GM12878 (cell line): ENCODE results near the gene RPL10A. TPM values are rescaled to one million over a fixed set of nuclear protein-coding genes. Genes with fewer than 3 reads are reported as not detected.

Experiments used
- ATAC-seq: fragments of 200-7000 bp; cut with Tn5 transposase; 3 replicates; pipeline ENCODE4 v1.9.1; 2020; ENCODE audit warnings: mild to moderate bottlenecking, moderate library complexity
- BruUV-seq: library from RNA; stranded (reverse); fragments of 400-500 nt; replicated peaks from 2 replicates; lab custom pipeline; 2021; lab: Mats Ljungman, UMichigan
- CTCF ChIA-PET: fragments of 300-600 bp; sonication (Branson Sonifier 250); formaldehyde crosslinking; extraction: SDS; loops from one replicate; lab custom pipeline; 2021; ENCODE audit warnings: inconsistent platforms; lab: Yijun Ruan, JAX
- POLR2A ChIA-PET: fragments of 350-600 bp; formaldehyde crosslinking; extraction: SDS; loops from one replicate; lab custom pipeline; 2021; ENCODE audit warnings: inconsistent platforms; lab: Charles Lee
- RAD21 ChIA-PET: fragments of 300-600 bp; sonication (Branson Sonifier 250); formaldehyde crosslinking; loops from one replicate; lab custom pipeline; 2023; ENCODE audit warnings: antibody characterized with exemption; ENCODE audit not compliant: unreplicated experiment; lab: Charles Lee
- SMC1A ChIA-PET: fragments of 300-600 bp; sonication (Branson Sonifier 250); formaldehyde crosslinking; loops from one replicate; lab custom pipeline; 2023; ENCODE audit not compliant: unreplicated experiment, uncharacterized antibody; lab: Charles Lee
- DNase-seq: peaks from one replicate; pipeline ENCODE4 v3.0.0-alpha.2; 2011; ENCODE audit warnings: low read depth, low spot score
- FAIRE-seq: peaks from 3 replicates; lab custom pipeline; 2011; peaks lifted over from hg19 to GRCh38; lab: Jason Lieb, UNC
- H2AFZ ChIP-seq: 2 replicates; pipeline ENCODE4 v1.6.0; 2011; ENCODE audit warnings: low read depth, low read length, control low read depth; ENCODE audit not compliant: control insufficient read depth
- H3K27ac ChIP-seq: 2 replicates; pipeline ENCODE4 v1.5.1; 2011; ENCODE audit warnings: control low read depth; ENCODE audit not compliant: control insufficient read depth, insufficient read depth
- H3K27me3 ChIP-seq, 2 experiments: replicated peaks in 1 of 2; 2 replicates each; pipeline versions ENCODE4 v1.6.0 to v1.6.1; 2011; ENCODE audit warnings: low read length in 1 of 2; ENCODE audit not compliant: control insufficient read depth in 2 of 2, insufficient read depth in 2 of 2
- H3K36me3 ChIP-seq, 2 experiments: 2 replicates each; pipeline ENCODE4 v1.5.1; 2011; ENCODE audit warnings: low read length in 1 of 2; ENCODE audit not compliant: control insufficient read depth in 2 of 2, insufficient read depth in 2 of 2
- H3K4me1 ChIP-seq: 2 replicates; pipeline ENCODE4 v1.6.1; 2011; ENCODE audit warnings: mild to moderate bottlenecking, low read length, moderate library complexity, mixed read lengths; ENCODE audit not compliant: control insufficient read depth, insufficient read depth
- H3K4me2 ChIP-seq: 2 replicates; pipeline ENCODE4 v1.6.0; 2011; ENCODE audit warnings: control low read depth; ENCODE audit not compliant: control insufficient read depth, insufficient read depth
- H3K4me3 ChIP-seq: fragments of 200-600 bp; sonication (generic); 2 replicates; pipeline ENCODE4 v1.5.1; 2016
- H3K79me2 ChIP-seq: 2 replicates; pipeline ENCODE4 v1.6.0; 2011; ENCODE audit warnings: low read length; ENCODE audit not compliant: control insufficient read depth, insufficient read depth
- H3K9ac ChIP-seq: 2 replicates; pipeline ENCODE4 v1.8.0; 2011; ENCODE audit warnings: low read length, control low read depth, mixed read lengths; ENCODE audit not compliant: control insufficient read depth, insufficient read depth
- H3K9me3 ChIP-seq: replicated peaks from 3 replicates; pipeline ENCODE4 v1.5.1; 2011; ENCODE audit warnings: mild to moderate bottlenecking, low read length; ENCODE audit not compliant: control insufficient read depth, insufficient read depth
- H4K20me1 ChIP-seq: 2 replicates; pipeline ENCODE4 v1.6.0; 2011; ENCODE audit not compliant: control insufficient read depth, insufficient read depth
- CREB1 ChIP-seq: IDR thresholded peaks from 2 replicates; pipeline ENCODE4 v1.6.1; 2012; ENCODE audit warnings: low read depth, mild to moderate bottlenecking, inconsistent platforms
- KDM1A ChIP-seq: fragments of 200-600 bp; sonication (generic); IDR thresholded peaks from 2 replicates; pipeline ENCODE4 v1.6.1; 2016; ENCODE audit warnings: borderline replicate concordance
- NR2F1 ChIP-seq: fragments of 450-650 bp; conservative IDR thresholded peaks from 2 replicates; pipeline ENCODE4 v1.6.1; 2017; ENCODE audit warnings: mild to moderate bottlenecking
- POLR2AphosphoS2 ChIP-seq: IDR thresholded peaks from 2 replicates; pipeline ENCODE4 v1.6.1; 2011; ENCODE audit warnings: low read depth, mild to moderate bottlenecking, low read length, improper control_type of control experiment, moderate library complexity
- WGBS: methylation state at CpG from one replicate; pipeline ENCODE4 v1.1.6; 2016; ENCODE audit warnings: low lambda C conversion rate; ENCODE audit not compliant: insufficient replicate concordance, insufficient coverage; ENCODE audit errors: missing lambda C conversion rate; 5-methylcytosine and 5-hydroxymethylcytosine counted together
- in situ Hi-C: fragments of 300-500 bp; cut with MboI; formaldehyde crosslinking; loops from 9 replicates; pipeline ENCODE4 v1.14.3; 2018; ENCODE audit warnings: mixed read lengths
- intact Hi-C: fragments of 100-400 bp; cut with micrococcal nuclease; formaldehyde crosslinking; loops from one replicate; pipeline ENCODE4 v1.14.2; 2022; ENCODE audit not compliant: unreplicated experiment
- polyA plus RNA-seq, 11 experiments: library from polyadenylated mRNA; depleted of rRNA in 4 of 11; unstranded in 6 of 11; stranded (reverse) in 5 of 11; fragments of >200 nt; fragmentation: Nextera tagmentation in 4 of 11; fragmentation: Illumina TruSeq in 1 of 11; extraction: Ambion mirVana in 4 of 11; extraction: Trizol in 1 of 11; gene quantifications; 1 replicate in 1 of 11; 2 replicates in 10 of 11; pipeline versions ENCODE4 v1.2.1 to v1.2.3, GENCODE V29; 2011 to 2016; ENCODE audit warnings: inconsistent platforms in 2 of 11, missing spikeins in 2 of 11, low read depth in 1 of 11
- total RNA-seq, 4 experiments: library from RNA; depleted of rRNA in 3 of 4; stranded (reverse); fragments of >200 nt in 3 of 4; fragmentation: Illumina TruSeq in 1 of 4; extraction: Trizol in 1 of 4; gene quantifications; 2 replicates each; pipeline versions ENCODE4 v1.2.1 to v1.2.3, GENCODE V29; 2013 to 2021
- TF ChIP-seq, protein P1 (sequence below): fragments of 150-350 bp; IDR thresholded peaks from 2 replicates; pipeline ENCODE4 v1.6.1; 2014; ENCODE audit warnings: mild to moderate bottlenecking, low read depth, low read length
- TF ChIP-seq, protein P2 (sequence below): IDR thresholded peaks from 2 replicates; pipeline ENCODE4 v1.6.1; 2012; ENCODE audit warnings: low read depth, low read length, improper control_type of control experiment

RPL10A gene
- total and polyA plus RNA-seq, 10 of the 15 experiments (the other 5 are each of a cell fraction or from before 2014, with no cell fraction given) = 833 to 4,029 (median 2,795) TPM

DNA sequence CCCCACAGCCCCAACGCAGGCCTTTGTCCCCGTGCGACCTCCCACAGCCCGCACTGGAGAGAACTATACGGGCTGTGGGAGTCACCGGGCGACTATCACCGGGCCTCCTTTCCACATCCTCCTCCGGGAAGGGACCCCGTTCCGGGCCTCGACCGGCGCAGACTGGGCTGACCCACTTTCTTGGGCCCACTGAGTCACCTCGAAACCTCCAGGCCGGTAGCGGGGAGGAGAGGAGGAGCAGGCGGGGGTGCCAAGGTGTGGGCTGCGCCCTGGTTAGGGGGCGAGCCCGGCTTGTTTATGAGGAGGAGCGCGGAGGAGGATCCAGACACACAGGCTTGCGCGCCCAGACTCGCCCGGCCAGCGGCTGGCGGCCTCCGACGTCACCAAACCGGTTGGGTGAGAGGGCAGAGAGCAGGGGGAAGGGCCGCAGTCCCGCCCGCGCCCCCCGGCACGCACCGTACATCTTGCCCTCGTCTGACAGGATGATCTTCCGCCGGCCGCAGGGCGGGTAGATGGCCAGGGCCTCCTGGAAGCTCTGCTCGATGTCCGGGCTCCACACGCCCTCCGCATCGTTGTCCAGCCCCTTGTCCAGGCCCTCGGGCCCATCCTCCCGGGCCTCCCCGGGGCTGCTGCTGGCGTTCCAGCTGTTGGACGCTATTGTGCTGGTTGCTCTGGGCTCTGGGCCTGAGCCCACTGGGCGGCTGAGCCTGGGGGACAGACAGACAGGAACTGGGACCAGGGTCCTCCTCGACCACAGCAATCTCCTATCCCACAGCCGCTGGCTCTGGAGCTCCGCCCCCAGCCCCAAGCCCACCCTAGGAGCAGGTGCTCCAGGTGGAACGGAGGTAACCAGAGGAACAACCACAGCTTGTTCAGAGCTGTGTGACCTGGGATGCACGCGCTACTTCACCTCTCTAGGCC, 18.1 kb downstream of the RPL10A start:
- in situ Hi-C loops (no loop called here), intact Hi-C loops (no loop called here)
- no peaks in the 10 kb centered on the region for H3K9me3 ChIP-seq
- H3K9ac ChIP-seq = no peak overlapping the region
- H3K27ac ChIP-seq = no peak overlapping the region
- BruUV-seq = no TSS peak
- no peaks in the 10 kb centered on the region; a peak in 2 of 4 replicates for H3K27me3 ChIP-seq
- no peaks in the 10 kb centered on the region for H3K79me2 ChIP-seq
- no peak for DNase-seq
- H4K20me1 ChIP-seq = no peaks in the 10 kb centered on the region
- no peak overlapping the region for H3K4me3 ChIP-seq
- no peak overlapping the region for H3K4me2 ChIP-seq
- no peaks in the 10 kb centered on the region for H3K36me3 ChIP-seq
- RAD21 ChIA-PET = no interaction called here
- TF ChIP-seq, protein P1, sequence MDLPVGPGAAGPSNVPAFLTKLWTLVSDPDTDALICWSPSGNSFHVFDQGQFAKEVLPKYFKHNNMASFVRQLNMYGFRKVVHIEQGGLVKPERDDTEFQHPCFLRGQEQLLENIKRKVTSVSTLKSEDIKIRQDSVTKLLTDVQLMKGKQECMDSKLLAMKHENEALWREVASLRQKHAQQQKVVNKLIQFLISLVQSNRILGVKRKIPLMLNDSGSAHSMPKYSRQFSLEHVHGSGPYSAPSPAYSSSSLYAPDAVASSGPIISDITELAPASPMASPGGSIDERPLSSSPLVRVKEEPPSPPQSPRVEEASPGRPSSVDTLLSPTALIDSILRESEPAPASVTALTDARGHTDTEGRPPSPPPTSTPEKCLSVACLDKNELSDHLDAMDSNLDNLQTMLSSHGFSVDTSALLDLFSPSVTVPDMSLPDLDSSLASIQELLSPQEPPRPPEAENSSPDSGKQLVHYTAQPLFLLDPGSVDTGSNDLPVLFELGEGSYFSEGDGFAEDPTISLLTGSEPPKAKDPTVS = no peak
- no peak for TF ChIP-seq NR2F1
- TF ChIP-seq CREB1 = no peak
- TF ChIP-seq, protein P2, sequence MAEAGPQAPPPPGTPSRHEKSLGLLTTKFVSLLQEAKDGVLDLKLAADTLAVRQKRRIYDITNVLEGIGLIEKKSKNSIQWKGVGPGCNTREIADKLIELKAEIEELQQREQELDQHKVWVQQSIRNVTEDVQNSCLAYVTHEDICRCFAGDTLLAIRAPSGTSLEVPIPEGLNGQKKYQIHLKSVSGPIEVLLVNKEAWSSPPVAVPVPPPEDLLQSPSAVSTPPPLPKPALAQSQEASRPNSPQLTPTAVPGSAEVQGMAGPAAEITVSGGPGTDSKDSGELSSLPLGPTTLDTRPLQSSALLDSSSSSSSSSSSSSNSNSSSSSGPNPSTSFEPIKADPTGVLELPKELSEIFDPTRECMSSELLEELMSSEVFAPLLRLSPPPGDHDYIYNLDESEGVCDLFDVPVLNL = no peak
- TF ChIP-seq POLR2AphosphoS2 = no peak
- no peak for TF ChIP-seq KDM1A
- TF ChIP-seq, all 136 proteins: peak for 0
- ChIA-PET CTCF (interaction anchor here (1.0 kb wide), 1 partner anchor 9 kb away, joined by 5 read pairs; no protein-coding TSS in a partner anchor), SMC1A (no interaction called here), POLR2A (no interaction called here)
- ATAC-seq = no peak
- 75% methylated on average over 42 of the region's 61 CpGs for WGBS
- Histone ChIP-seq H3K4me1 (no peaks in the 10 kb centered on the region), H2AFZ (no peak overlapping the region)
- FAIRE-seq = no peak
